H1 (cell line): ENCODE data around the gene DPP8. TPM values are rescaled to one million over a fixed set of nuclear protein-coding genes. Genes with fewer than 3 reads are reported as not detected.

ENCODE experiments used
- CTCF ChIA-PET: fragments of 300-600 bp; sonication (Branson Sonifier 250); formaldehyde crosslinking; loops from one replicate; lab custom pipeline; 2021; ENCODE audit not compliant: partially characterized antibody; lab: Charles Lee
- POLR2A ChIA-PET: fragments of 300-600 bp; sonication (Branson Sonifier 250); formaldehyde crosslinking; loops from one replicate; lab custom pipeline; 2021; ENCODE audit warnings: inconsistent platforms; ENCODE audit not compliant: partially characterized antibody; lab: Charles Lee
- DNase-seq, 2 experiments: peaks; one replicate each; pipeline versions ENCODE4 v3.0.0 to v3.0.0-alpha.2; 2010 to 2022; ENCODE audit warnings: low spot score in 2 of 2, low read depth in 1 of 2, mixed read lengths in 1 of 2
- FAIRE-seq: peaks from 2 replicates; lab custom pipeline; 2011; peaks lifted over from hg19 to GRCh38; lab: Jason Lieb, UNC
- H2AFZ ChIP-seq: 2 replicates; pipeline ENCODE4 v1.8.1; 2012; ENCODE audit warnings: low read length, inconsistent platforms
- H2AK5ac ChIP-seq: 2 replicates; pipeline ENCODE4 v1.6.1; 2013; ENCODE audit warnings: low read depth, low read length
- H2BK120ac ChIP-seq: replicated peaks from 2 replicates; pipeline ENCODE3; 2013; ENCODE audit warnings: low read depth, low read length, inconsistent platforms
- H2BK12ac ChIP-seq: 2 replicates; pipeline ENCODE4 v1.6.1; 2013; ENCODE audit warnings: low read depth, low read length
- H2BK15ac ChIP-seq: 2 replicates; pipeline ENCODE4 v1.6.1; 2013; ENCODE audit warnings: low read length
- H2BK20ac ChIP-seq: 2 replicates; pipeline ENCODE4 v1.6.1; 2013; ENCODE audit warnings: low read length
- H2BK5ac ChIP-seq: 2 replicates; pipeline ENCODE4 v1.6.1; 2013; ENCODE audit warnings: low read depth, low read length
- H3K14ac ChIP-seq: 2 replicates; pipeline ENCODE4 v1.6.1; 2013; ENCODE audit warnings: inconsistent platforms; ENCODE audit not compliant: insufficient read length
- H3K18ac ChIP-seq: 2 replicates; pipeline ENCODE4 v1.6.1; 2013; ENCODE audit warnings: low read length; ENCODE audit errors: extremely low read depth
- H3K23ac ChIP-seq: 2 replicates; pipeline ENCODE4 v1.6.1; 2013; ENCODE audit warnings: inconsistent platforms; ENCODE audit not compliant: insufficient read length
- H3K23me2 ChIP-seq: 2 replicates; pipeline ENCODE4 v1.6.1; 2013; ENCODE audit warnings: low read depth, low read length
- H3K27ac ChIP-seq: 2 replicates; pipeline ENCODE4 v1.6.1; 2011; ENCODE audit warnings: low read depth, low read length, inconsistent platforms
- H3K27me3 ChIP-seq, 4 experiments: replicated peaks in 1 of 4; 1 replicate in 1 of 4; 2 replicates in 3 of 4; pipeline versions ENCODE4 v1.6.1 to v1.8.1; 2011 to 2013; ENCODE audit warnings: low read length in 3 of 4, mild to moderate bottlenecking in 3 of 4, inconsistent platforms in 2 of 4, mixed read lengths in 2 of 4, moderate library complexity in 1 of 4; ENCODE audit not compliant: control insufficient read depth in 3 of 4, insufficient read depth in 3 of 4; ENCODE audit errors: extremely low read depth in 1 of 4
- H3K36me3 ChIP-seq, 4 experiments: 2 replicates each; pipeline versions ENCODE4 v1.6.1 to v1.8.1; 2011 to 2013; ENCODE audit warnings: mild to moderate bottlenecking in 4 of 4, low read length in 3 of 4, moderate library complexity in 2 of 4, control low read depth in 1 of 4, inconsistent platforms in 1 of 4; ENCODE audit not compliant: insufficient read depth in 4 of 4, control insufficient read depth in 2 of 4
- H3K4ac ChIP-seq: replicated peaks from 2 replicates; pipeline ENCODE3; 2013; ENCODE audit warnings: low read length, low read depth, mixed read lengths, inconsistent platforms; ENCODE audit not compliant: insufficient read length
- H3K4me1 ChIP-seq, 4 experiments: replicated peaks in 1 of 4; 1 replicate in 1 of 4; 2 replicates in 3 of 4; pipeline versions ENCODE4 v1.6.1 to v1.8.1; 2011 to 2013; ENCODE audit warnings: low read length in 3 of 4, inconsistent platforms in 2 of 4, mixed read lengths in 1 of 4; ENCODE audit not compliant: insufficient read depth in 4 of 4, control insufficient read depth in 3 of 4
- H3K4me2 ChIP-seq, 2 experiments: 2 replicates each; pipeline versions ENCODE4 v1.6.1 to v1.8.1; 2011 to 2013; ENCODE audit warnings: low read depth in 2 of 2, low read length in 2 of 2, control low read depth in 1 of 2, inconsistent platforms in 1 of 2, mild to moderate bottlenecking in 1 of 2; ENCODE audit not compliant: insufficient read depth in 1 of 2
- H3K4me3 ChIP-seq, 4 experiments: fragments of 200-600, 300-600 bp in 1 of 4; sonication (generic), shearing (Covaris generic), sonication (Bioruptor Twin) in 1 of 4; 2 replicates each; pipeline versions ENCODE4 v1.5.1 to v1.8.1; 2011 to 2016; ENCODE audit warnings: low read length in 4 of 4, low read depth in 3 of 4, control low read depth in 2 of 4, inconsistent platforms in 2 of 4, mild to moderate bottlenecking in 2 of 4, mixed read lengths in 1 of 4, moderate library complexity in 1 of 4; ENCODE audit not compliant: insufficient read depth in 2 of 4; ENCODE audit errors: extremely low read depth in 1 of 4
- H3K56ac ChIP-seq: replicated peaks from 2 replicates; pipeline ENCODE3; 2013; ENCODE audit warnings: low read depth, mild to moderate bottlenecking, mixed read lengths, low read length, inconsistent platforms; ENCODE audit not compliant: insufficient read length
- H3K79me1 ChIP-seq: 2 replicates; pipeline ENCODE4 v1.6.1; 2013; ENCODE audit warnings: low read depth, low read length, control low read depth
- H3K79me2 ChIP-seq, 2 experiments: 2 replicates each; pipeline versions ENCODE4 v1.6.1 to v1.8.1; 2012 to 2013; ENCODE audit warnings: low read length in 2 of 2, mild to moderate bottlenecking in 2 of 2, inconsistent platforms in 1 of 2; ENCODE audit not compliant: insufficient read depth in 2 of 2, control insufficient read depth in 1 of 2
- H3K9ac ChIP-seq, 4 experiments: replicated peaks in 1 of 4; 1 replicate in 1 of 4; 2 replicates in 3 of 4; pipeline versions ENCODE4 v1.6.1 to v1.8.1; 2011 to 2013; ENCODE audit warnings: low read depth in 3 of 4, low read length in 3 of 4, control low read depth in 2 of 4, mild to moderate bottlenecking in 2 of 4, moderate library complexity in 2 of 4, inconsistent platforms in 1 of 4; ENCODE audit errors: extremely low read depth in 1 of 4
- H3K9me3 ChIP-seq, 2 experiments: 2 replicates each; pipeline versions ENCODE4 v1.6.1 to v1.8.1; 2012 to 2013; ENCODE audit warnings: mild to moderate bottlenecking in 2 of 2, moderate library complexity in 2 of 2, control low read depth in 1 of 2, inconsistent platforms in 1 of 2, low read depth in 1 of 2, low read length in 1 of 2, mixed read lengths in 1 of 2; ENCODE audit not compliant: insufficient read depth in 2 of 2
- H4K20me1 ChIP-seq, 2 experiments: replicated peaks in 1 of 2; 2 replicates each; pipeline versions ENCODE3 to v1.8.1; 2011 to 2013; ENCODE audit warnings: inconsistent platforms in 2 of 2, low read length in 2 of 2, mild to moderate bottlenecking in 1 of 2; ENCODE audit not compliant: insufficient read depth in 2 of 2, control insufficient read depth in 1 of 2
- H4K5ac ChIP-seq: 2 replicates; pipeline ENCODE4 v1.6.1; 2013; ENCODE audit warnings: low read length, low read depth, mixed read lengths, inconsistent platforms; ENCODE audit not compliant: insufficient read length
- H4K8ac ChIP-seq: 2 replicates; pipeline ENCODE4 v1.8.0; 2013; ENCODE audit warnings: mild to moderate bottlenecking, moderate library complexity, low read length, inconsistent platforms; ENCODE audit not compliant: insufficient read depth; ENCODE audit errors: extremely low read depth
- H4K91ac ChIP-seq: replicated peaks from 2 replicates; pipeline ENCODE3; 2013; ENCODE audit warnings: low read length, mixed read lengths, inconsistent platforms; ENCODE audit not compliant: insufficient read length
- CREB1 ChIP-seq: IDR thresholded peaks from 2 replicates; pipeline ENCODE4 v1.6.1; 2012; ENCODE audit warnings: inconsistent platforms
- FOSL1 ChIP-seq: IDR thresholded peaks from 2 replicates; pipeline ENCODE4 v1.6.1; 2011; ENCODE audit warnings: mild to moderate bottlenecking, low read depth, low read length, moderate library complexity; ENCODE audit not compliant: insufficient read depth
- HDAC2 ChIP-seq, 2 experiments: fragments of 300-600 bp in 1 of 2; sonication (generic) in 1 of 2; IDR thresholded peaks; 2 replicates each; pipeline ENCODE4 v1.6.1; 2011 to 2012; ENCODE audit warnings: low read depth in 2 of 2, low read length in 2 of 2, mild to moderate bottlenecking in 2 of 2, moderate library complexity in 2 of 2, borderline replicate concordance in 1 of 2, inconsistent platforms in 1 of 2
- JUND ChIP-seq: IDR thresholded peaks from 2 replicates; pipeline ENCODE4 v1.6.1; 2011; ENCODE audit warnings: mild to moderate bottlenecking, improper control_type of control experiment, low read length
- PHF8 ChIP-seq: fragments of 200-600 bp; sonication (generic); conservative IDR thresholded peaks from 2 replicates; pipeline ENCODE4 v1.7.1; 2012; ENCODE audit warnings: low read depth, mild to moderate bottlenecking, inconsistent platforms, low read length, moderate library complexity
- SIRT6 ChIP-seq: IDR thresholded peaks from one replicate; pipeline ENCODE4 v1.7.1; 2012; ENCODE audit warnings: low read length, inconsistent platforms
- SRF ChIP-seq: IDR thresholded peaks from 2 replicates; pipeline ENCODE4 v1.6.1; 2011; ENCODE audit warnings: mild to moderate bottlenecking, low read depth, low read length, moderate library complexity
- YY1 ChIP-seq: IDR thresholded peaks from 2 replicates; pipeline ENCODE4 v1.6.1; 2011; ENCODE audit warnings: low read depth, mild to moderate bottlenecking, low read length
- WGBS, 2 experiments: shearing (Covaris generic) in 1 of 2; methylation state at CpG; one replicate each; pipeline versions ENCODE4 v1.1.6 to v1.1.7; 2013 to 2015; ENCODE audit warnings: low lambda C conversion rate in 2 of 2, mixed read lengths in 2 of 2, inconsistent platforms in 1 of 2, low coverage in 1 of 2, missing lambda C conversion rate in 1 of 2; ENCODE audit not compliant: insufficient replicate concordance in 2 of 2, insufficient coverage in 1 of 2, insufficient read length in 1 of 2; ENCODE audit errors: extremely low coverage in 1 of 2, missing lambda C conversion rate in 1 of 2; 5-methylcytosine and 5-hydroxymethylcytosine counted together
- long read RNA-seq, 2 experiments: library from RNA in 1 of 2; library from capped mRNA in 1 of 2; stranded (forward); transcript quantifications; one replicate each; pipeline ENCODE4 v2.0.0, GENCODE V29; 2021; ENCODE audit warnings: inconsistent platforms in 1 of 2
- polyA minus RNA-seq, 3 experiments: library from RNA; depleted of rRNA, polyadenylated mRNA; stranded (reverse); fragments of >200 nt; gene quantifications; 1 replicate in 2 of 3; 2 replicates in 1 of 3; pipeline ENCODE4 v1.2.3, GENCODE V29; 2011
- polyA plus RNA-seq, 7 experiments: library from polyadenylated mRNA; depleted of rRNA in 3 of 7; stranded (reverse) in 5 of 7; unstranded in 2 of 7; fragments of >200 nt in 5 of 7; fragments of 200-250 nt in 2 of 7; gene quantifications; 1 replicate in 5 of 7; 2 replicates in 1 of 7; 4 replicates in 1 of 7; pipeline versions ENCODE4 v1.2.1 to v1.2.3, GENCODE V29; 2011 to 2013; ENCODE audit warnings: missing spikeins in 2 of 7, mixed read lengths in 2 of 7
- total RNA-seq: library from RNA; stranded (reverse); fragmentation: NEBNext Ultra II Directional; extraction: Animal tissue kit (Norgen Biotek cat#: 25700); gene quantifications from 2 replicates; pipeline ENCODE4 v1.2.1, GENCODE V29; 2021

DPP8 gene
- 26.0 and 27.2 TPM in 2 replicates for total RNA-seq
- polyA plus RNA-seq (2011; rRNA removed), result 7.2 and 9.9 TPM in 2 replicates
- polyA plus RNA-seq (2011; cell fraction: cytosol; rRNA removed), result 10.4 TPM
- polyA plus RNA-seq (2011; cell fraction: nucleus; rRNA removed), result 9.6 TPM
- 10.2 to 15.0 TPM (median 13.6 TPM) in 4 replicates for polyA plus RNA-seq (2012, experiment 1 of 2)
- polyA plus RNA-seq (2012, experiment 2 of 2), result 2.0 TPM
- 12.4 TPM for polyA plus RNA-seq (2013, experiment 1 of 2)
- polyA plus RNA-seq (2013, experiment 2 of 2), result 12.6 TPM
- 18.1 and 26.5 TPM in 2 replicates for polyA minus RNA-seq (2011; rRNA and poly(A)+ RNA removed)
- polyA minus RNA-seq (2011; cell fraction: cytosol; rRNA and poly(A)+ RNA removed), result 25.2 TPM
- polyA minus RNA-seq (2011; cell fraction: nucleus; rRNA and poly(A)+ RNA removed), result 51.7 TPM
- long read RNA-seq, experiment 1, partial matches to known transcripts, result 5 of 13 reads
- long read RNA-seq, experiment 1, other reads (novel, unspliced or antisense), result 7 of 13 reads
- long read RNA-seq, experiment 2, partial matches to known transcripts, result 3 of 4 reads
- long read RNA-seq, experiment 2, other reads (novel, unspliced or antisense), result 1 of 4 reads

DNA sequence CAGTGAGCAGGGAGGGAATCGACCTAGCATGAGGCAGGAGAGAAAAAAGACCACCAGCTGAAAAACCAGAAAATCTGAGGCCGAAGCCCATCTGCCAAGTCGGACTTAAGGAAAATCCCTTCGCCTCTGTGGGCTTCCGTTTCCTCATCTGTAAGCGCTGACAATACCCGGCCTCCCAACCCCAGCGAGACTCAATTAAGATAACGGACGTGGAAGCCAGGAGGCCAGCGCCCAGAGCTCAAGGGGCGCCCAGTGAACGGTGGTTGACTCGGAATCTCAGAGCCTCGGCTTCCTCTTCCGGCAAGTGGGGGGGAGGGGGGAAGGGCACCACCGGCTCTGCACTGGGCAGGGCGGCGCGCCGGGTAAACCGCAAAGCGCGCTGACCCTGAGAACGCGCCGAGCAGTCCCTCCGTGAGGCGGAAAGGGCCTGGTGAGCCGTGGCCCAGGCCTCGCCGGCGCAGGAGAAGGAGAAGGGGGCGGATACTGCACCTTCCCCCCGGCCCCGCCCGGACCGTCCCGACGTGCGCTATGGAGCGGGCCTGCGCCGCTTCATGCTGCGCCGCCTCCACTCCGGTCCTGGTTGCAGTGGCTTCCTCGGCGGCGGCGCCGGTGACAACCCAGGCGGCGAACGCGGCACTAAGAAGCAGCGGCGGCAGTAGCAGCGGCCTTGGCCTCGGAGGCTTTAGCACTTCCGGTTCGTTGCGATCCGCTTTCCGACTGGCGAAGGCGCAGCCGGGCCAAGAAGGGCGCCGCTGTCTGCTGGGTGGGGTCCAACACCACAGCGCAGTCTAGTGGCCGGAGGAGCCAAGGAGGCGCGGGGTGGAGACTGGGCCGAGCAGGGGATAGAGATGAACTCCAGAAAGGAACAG lies at the start of gene DPP8:
Gene DPP8, minus strand, starts transcription at position 693 of the 869 bp plus-strand sequence. CDS start 5,136 bp downstream, outside the sequence.
- peaks cover 1 to 3% of the 10 kb centered on the region in 2 experiments for H4K20me1 ChIP-seq
- peak within 1 kb of the TSS; percentile 86 to 98 (median 92) for H3K4me3 ChIP-seq
- H4K5ac ChIP-seq, result peak within 1 kb of the TSS; percentile 70
- DNase-seq, result peak; percentile 81 to 97
- H3K4me2 ChIP-seq, result peak within 1 kb of the TSS; percentile 83 to 89
- 0 out of 2 replicates have a peak, but pooled peaks cover 2% of the 10 kb centered on the region for H3K23me2 ChIP-seq
- H3K4me1 ChIP-seq, result peaks cover 1 to 3% (median 2%) of the 10 kb centered on the region in 4 experiments; a peak in 5 of 7 replicates
- H3K36me3 ChIP-seq, result peaks cover 0 to 6% (median 1%) of the 10 kb centered on the region in 4 experiments; a peak in 4 of 8 replicates
- no peaks in the 10 kb centered on the region for H3K27me3 ChIP-seq
- H2BK15ac ChIP-seq, result no peak within 1 kb of the TSS
- peak within 1 kb of the TSS; percentile 84 for H3K18ac ChIP-seq
- FAIRE-seq, result no peak
- no peaks in the 10 kb centered on the region for H3K9me3 ChIP-seq
- H3K14ac ChIP-seq, result no peak within 1 kb of the TSS
- H3K79me2 ChIP-seq, result peaks cover 7 to 31% of the 10 kb centered on the region in 2 experiments
- H2AK5ac ChIP-seq, result no peak within 1 kb of the TSS
- peak within 1 kb of the TSS; percentile 67 to 99 (median 90) for H3K9ac ChIP-seq
- H3K23ac ChIP-seq, result no peak within 1 kb of the TSS
- WGBS, 2 experiments, result 2% methylated on average over 73 of the region's 75 CpGs; no CpG with 5 or more reads in 1 of the 2 experiments
- H3K4ac ChIP-seq, result no peak within 1 kb of the TSS
- peak within 1 kb of the TSS; percentile 98 for H2AFZ ChIP-seq
- H2BK5ac ChIP-seq, result peak within 1 kb of the TSS; percentile 81; the same call in 1 of the 2 replicates
- peaks cover 6% of the 10 kb centered on the region for H3K79me1 ChIP-seq
- H3K27ac ChIP-seq, result peak within 1 kb of the TSS; percentile 85; the same call in 1 of the 2 replicates
- H2BK20ac ChIP-seq, result no peak within 1 kb of the TSS
- H2BK12ac ChIP-seq, result no peak within 1 kb of the TSS
- peak within 1 kb of the TSS; percentile 71 for H3K56ac ChIP-seq
- ChIA-PET POLR2A (interaction anchor here (0.6 to 3.0 kb wide), 20 partner anchors 8 to 352 kb away, joined by 3 to 29 read pairs (median 3); partner anchors contain the start of genes HACD3, RAB11A and RNU5B-1), CTCF (interaction anchor here (0.6 to 2.8 kb wide), 15 partner anchors 9 to 697 kb away, joined by 3 to 12 read pairs (median 5); no protein-coding TSS in a partner anchor)
- H4K8ac ChIP-seq, result peak within 1 kb of the TSS; percentile 98; the same call in 1 of the 2 replicates
- no peak within 1 kb of the TSS for H2BK120ac ChIP-seq
- peak within 1 kb of the TSS; percentile 62 for H4K91ac ChIP-seq
- TF ChIP-seq YY1 (peak; percentile 69; the same call in 1 of the 2 replicates), FOSL1 (no peak), SRF (no peak; the same call in 1 of the 2 replicates), SIRT6 (no peak), HDAC2 (IDR thresholded peaks at IDR 0.05; ENCODE audit: borderline replicate concordance in 1 of 2, low read depth in 2 of 2, low read length in 2 of 2) (peak in 1 of 2 experiments; percentile 72; a peak in 2 of 4 replicates), JUND (peak; percentile 39; the same call in 1 of the 2 replicates), PHF8 (peak; percentile 98), CREB1 (peak; percentile 53; the same call in 1 of the 2 replicates)
